ENCODE results near the gene PCP4L1. TPM values are rescaled to one million over a fixed set of nuclear protein-coding genes. Genes with fewer than 3 reads are reported as not detected.

PCP4L1 gene
- total RNA-seq, 4 donors from 2014 or later = not detected

GRCh38 chr1:161218301-161219077, 40.1 kb upstream of the PCP4L1 start:
- TF ChIP-seq CTCF (IDR thresholded peaks at IDR 0.05; ENCODE audit: low read depth) = no peak

- TF ChIP-seq CTCF (IDR thresholded peaks at IDR 0.05; ENCODE audit: low read depth) = no peak
Measured at GRCh38 chr1:161219078-161219892, 39.3 kb upstream of the PCP4L1 start.

- no peak for TF ChIP-seq CTCF (IDR thresholded peaks at IDR 0.05; ENCODE audit: low read depth)
Measured at GRCh38 chr1:161220002-161220401, 38.5 kb upstream of the PCP4L1 start.

- TF ChIP-seq CTCF (IDR thresholded peaks at IDR 0.05; ENCODE audit: low read depth) = no peak
Measured at GRCh38 chr1:161222175-161223019, 36.1 kb upstream of the PCP4L1 start.

- no peak for TF ChIP-seq CTCF (IDR thresholded peaks at IDR 0.05; ENCODE audit: low read depth)
Measured at GRCh38 chr1:161223805-161224694, 34.5 kb upstream of the PCP4L1 start.

GRCh38 chr1:161225178-161225533, 33.4 kb upstream of the PCP4L1 start:
- TF ChIP-seq CTCF (IDR thresholded peaks at IDR 0.05; ENCODE audit: low read depth) = no peak

Data from subcutaneous adipose tissue (tissue), 4 donors.